ENCODE results near the gene PBX4. TPM values are rescaled to one million over a fixed set of nuclear protein-coding genes. Genes with fewer than 3 reads are reported as not detected.
"Not testable (repeated sequence)": the region's sequence is repeated elsewhere in the genome, so short reads cannot be mapped to it uniquely, and the experiment has no call there.

PBX4 gene
- total RNA-seq, 1 experiment from 2014 or later: 0.10 TPM

- no peak for DNase-seq (ENCODE audit: low spot score)
These were observed 9.4 kb upstream of the PBX4 start, which contains the start of gene LPAR2 for GRCh38 chr19:19627621-19628500. Gene LPAR2, minus strand, starts transcription at chr19:19628220. Its CDS starts 945 bp downstream, at chr19:19627275.

DNA sequence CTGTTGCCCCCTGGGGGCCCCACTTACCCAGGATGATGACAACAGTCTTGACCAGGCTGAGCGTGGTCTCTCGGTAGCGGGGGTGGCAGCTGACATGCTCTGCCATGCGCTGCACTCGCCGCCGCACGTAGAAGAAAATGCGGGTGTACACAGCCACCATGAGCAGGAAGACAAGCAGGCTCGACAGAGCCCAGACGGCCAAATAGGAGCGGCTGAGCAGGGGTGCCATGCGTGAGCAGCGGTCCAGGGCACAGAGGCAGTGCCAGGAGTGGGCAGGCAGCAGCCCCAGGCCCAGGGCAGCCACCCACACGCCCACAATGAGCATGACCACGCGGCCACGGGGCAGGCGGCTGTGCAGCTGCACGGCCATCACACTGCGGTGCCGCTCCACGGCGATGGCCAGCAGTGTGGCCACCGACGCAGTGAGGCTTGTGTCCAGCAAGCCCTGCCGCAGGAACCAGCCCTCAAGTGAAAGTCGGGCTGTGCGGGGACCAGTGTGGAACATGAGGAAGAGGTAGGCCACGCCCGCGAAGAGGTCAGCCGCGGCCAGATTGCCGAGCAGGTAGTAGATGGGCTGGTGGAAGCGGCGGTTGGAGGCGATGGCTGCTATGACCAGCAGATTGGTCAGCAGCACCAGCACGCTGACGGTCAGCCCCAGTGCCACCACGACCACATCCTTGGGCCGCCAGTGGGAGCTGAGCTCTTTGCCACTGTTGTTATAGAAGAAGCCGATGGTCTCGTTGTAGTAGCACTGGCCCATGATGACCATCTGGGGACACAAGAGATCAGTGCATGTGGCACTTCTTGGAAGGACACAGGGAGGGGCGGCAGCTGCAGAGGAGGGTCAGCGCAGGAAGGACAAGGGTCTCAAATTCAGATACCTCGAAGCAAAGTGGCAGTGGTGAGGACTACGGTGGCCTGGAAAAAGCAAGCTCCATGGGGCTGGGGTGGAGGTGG is 8.3 kb upstream of the PBX4 start:
- DNase-seq (ENCODE audit: low spot score): no peak

DNA sequence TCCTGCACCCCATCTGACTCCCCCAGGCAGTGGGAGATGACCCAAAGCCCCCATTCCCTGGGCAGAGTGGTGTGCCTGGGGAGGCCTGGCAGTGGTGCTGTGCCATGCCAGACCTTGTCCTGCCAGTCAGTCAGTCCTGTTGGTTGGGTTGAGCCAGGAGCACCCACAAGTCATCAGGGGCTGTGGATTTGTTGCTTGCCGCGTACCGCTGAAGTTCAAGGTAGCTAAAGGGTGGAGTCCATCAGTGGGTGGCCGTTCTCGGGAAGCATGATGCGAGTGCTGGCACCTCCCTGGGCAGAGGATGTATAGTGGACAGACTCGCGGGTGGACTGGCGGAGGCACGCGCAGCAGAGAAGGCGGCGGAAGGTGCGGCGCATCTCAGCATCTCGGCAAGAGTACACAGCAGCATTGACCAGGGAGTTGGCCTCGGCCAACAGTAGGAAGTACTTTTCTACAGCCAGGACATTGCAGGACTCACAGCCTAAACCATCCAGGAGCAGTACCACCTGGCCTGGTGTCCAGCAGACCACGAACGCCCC is 5.6 kb upstream of the PBX4 start:
- DNase-seq (ENCODE audit: low spot score): no peak

GRCh38 chr19:19623383-19623782 is 4.9 kb upstream of the PBX4 start:
- DNase-seq (ENCODE audit: low spot score): no peak

DNA sequence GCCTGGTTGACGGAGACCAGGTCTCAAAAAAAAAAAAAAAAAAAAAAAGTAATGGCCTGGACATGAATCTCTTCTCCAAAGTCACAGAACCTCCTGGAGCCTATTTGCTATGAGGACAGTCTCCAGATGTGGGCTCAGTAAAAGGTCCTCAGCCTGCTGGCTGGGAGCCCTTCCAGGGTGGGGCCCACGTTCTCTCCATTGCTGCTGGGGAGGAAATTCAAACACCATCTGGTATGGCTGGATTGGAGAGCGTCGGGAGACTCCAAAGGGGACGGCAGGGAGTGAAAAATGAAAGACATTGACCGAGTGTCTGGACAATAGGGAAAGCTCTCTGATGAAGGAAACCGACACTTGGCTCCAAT is 1.3 kb upstream of the PBX4 start:
- no peak for DNase-seq (ENCODE audit: low spot score)

DNA sequence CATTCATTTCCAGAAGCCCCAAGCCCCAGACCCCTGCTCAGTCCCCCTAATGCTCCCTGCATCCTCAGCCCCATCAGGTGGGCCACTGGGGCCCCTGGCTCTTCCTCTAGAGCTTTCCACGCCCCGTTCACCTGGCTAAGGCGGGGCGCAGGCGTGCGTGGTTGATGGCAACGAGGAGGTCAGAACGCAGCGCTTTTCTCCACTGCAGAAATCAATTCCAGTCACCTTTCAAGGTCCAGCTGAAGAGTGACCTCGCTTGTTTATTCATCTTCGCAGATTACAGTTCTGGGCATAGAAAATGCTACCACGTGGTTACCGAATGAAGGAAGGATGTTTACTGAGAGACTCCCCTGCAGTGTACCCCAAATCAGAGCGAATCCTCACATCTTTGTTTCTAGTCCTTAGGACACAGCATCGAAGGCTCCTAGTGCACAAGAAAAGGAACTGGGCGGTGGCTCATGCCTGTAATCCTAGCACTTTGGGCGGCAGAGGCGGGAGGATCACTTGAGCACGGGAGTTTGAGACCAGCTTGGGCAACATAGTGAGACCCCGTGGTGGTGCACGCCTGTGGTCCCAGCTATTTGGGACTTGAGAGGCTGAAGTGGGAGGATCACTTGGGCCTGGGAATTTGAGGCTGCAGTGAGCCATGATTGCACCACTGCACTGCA is 828 bp upstream of the PBX4 start:
- no peak for DNase-seq (ENCODE audit: low spot score)

GRCh38 chr19:19615086-19615485 is 3.4 kb downstream of the PBX4 start:
- DNase-seq (ENCODE audit: low spot score): no peak

GRCh38 chr19:19613506-19613905 is 5.0 kb downstream of the PBX4 start:
- DNase-seq (ENCODE audit: low spot score): no peak

GRCh38 chr19:19610376-19611202 is 7.9 kb downstream of the PBX4 start:
- no peak for DNase-seq (ENCODE audit: low spot score)

DNA sequence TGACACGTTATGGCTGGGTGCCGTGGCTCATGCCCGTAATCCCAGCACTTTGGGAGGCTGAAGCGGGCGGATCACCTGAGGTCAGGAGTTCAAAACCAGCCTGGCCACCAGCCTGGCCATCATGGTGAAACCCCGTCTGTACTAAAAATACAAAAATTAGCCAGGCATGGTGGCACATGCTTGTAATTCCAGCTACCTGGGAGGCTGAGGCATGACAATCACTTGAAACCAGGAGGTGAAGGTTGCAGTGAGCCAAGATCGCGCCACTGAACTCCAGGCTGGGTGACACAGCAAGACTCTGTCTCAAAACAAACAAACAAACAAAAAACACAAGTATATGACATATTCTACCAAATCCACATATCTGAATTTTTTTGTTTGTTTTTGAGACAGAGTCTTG is 11.8 kb downstream of the PBX4 start:
- not testable (repeated sequence) for DNase-seq (ENCODE audit: low spot score)

- peak; percentile 51 for DNase-seq (ENCODE audit: low spot score)
These were observed 12.5 kb downstream of the PBX4 start for GRCh38 chr19:19606021-19606420.

DNA sequence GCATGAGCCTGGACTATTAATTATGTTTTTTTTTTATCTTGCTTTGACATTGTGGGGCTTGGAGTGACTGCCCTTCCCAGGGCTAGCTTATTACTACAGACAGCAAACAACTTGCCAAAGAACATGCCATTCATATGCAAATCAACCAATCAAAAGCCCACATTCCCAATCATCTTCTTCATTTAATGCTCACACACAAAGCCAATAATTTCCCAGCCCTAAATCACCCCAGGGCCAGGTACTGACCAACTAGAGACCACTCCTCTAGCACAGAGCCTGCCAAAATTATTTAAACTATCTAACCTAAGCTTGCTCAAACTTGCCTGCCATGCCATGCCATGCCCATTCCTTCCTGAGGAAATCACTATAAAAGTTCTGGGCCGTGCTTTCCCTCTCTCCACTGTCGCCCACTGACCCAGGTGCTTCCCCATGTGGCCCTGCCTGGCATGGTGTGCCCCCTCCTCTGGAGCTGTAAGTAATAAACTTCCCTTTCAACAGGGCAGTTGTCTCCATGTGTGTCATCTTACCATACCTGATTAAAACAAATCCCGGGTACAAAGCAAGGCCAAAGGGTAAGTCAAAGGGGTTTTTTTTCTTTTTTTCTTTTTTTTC is 15.7 kb downstream of the PBX4 start:
- DNase-seq (ENCODE audit: low spot score): no peak

- no peak for DNase-seq (ENCODE audit: low spot score)
These were observed 16.3 kb downstream of the PBX4 start for GRCh38 chr19:19602136-19602712.

GRCh38 chr19:19600793-19601330 is 17.6 kb downstream of the PBX4 start:
- DNase-seq (ENCODE audit: low spot score): no peak

- DNase-seq (ENCODE audit: low spot score): not testable (repeated sequence)
These were observed 19.6 kb downstream of the PBX4 start for GRCh38 chr19:19598728-19599451.

DNA sequence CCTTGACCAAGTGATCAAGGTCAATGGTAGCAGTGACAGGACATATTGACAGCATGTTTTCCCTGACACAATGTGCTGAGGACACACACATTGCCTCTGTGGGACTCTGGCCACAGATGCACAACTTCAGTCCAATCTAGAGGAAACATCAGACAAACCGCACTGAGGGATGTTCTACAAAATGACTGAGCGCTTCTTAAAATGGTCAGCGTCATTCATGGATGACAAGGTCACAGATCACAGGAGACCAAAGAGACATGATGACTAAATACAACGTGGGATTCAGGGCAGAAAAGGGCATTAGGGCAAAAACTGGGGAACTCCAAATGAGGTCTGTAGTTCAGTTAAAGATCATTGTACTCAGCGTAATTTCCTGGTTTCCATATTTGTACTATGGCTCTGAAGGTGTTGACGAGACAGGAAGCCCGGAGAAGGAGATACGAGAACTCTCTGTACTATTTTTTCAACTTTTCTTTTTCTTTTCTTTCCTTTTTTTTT is 20.6 kb downstream of the PBX4 start:
- DNase-seq (ENCODE audit: low spot score): no peak

- DNase-seq (ENCODE audit: low spot score): peak; percentile 35
These were observed 23.3 kb downstream of the PBX4 start for GRCh38 chr19:19595171-19595701.

DNA sequence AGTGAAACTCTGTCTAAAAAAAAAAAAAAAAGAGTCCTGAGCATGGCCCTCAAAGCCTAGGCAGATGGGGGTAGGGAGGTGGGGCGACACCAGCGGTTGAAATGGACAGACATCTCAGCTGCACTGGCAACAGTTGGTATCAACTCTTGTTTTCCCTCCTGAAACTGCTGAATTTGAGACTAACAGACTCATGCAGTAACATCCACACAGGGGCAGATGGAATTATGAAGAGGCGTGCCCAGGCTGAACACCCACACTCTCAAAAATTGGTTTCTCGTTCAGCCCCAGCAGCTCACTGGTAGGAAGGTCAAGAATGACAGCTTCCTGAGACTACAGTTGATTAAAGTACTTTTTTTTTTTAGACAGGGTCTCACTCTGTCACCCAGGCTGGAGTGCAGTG is 24.1 kb downstream of the PBX4 start:
- no peak for DNase-seq (ENCODE audit: low spot score)

DNA sequence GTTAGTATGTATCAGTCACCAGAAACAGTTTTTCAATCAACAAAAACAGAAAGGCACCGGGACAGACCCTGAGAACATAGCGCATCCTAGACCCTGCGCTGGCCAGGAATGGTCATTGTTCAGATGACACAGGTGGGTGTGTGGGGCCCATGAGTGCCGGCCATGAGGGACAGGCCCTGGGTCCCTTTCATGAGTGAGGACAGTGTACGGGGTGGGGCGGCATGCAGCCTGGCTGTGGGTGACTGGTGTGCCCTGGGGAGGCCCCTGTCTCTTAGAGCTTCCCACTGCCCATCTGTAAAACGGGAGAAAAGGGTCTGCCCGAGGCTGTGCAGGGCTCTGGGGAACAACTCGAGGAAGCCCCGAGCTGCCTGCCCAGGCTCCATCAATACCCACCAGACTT is 25.8 kb downstream of the PBX4 start:
- DNase-seq (ENCODE audit: low spot score): no peak
